C4-2B (cell line): ENCODE data around the gene DCTN1.

ENCODE experiments used
- H3K27ac ChIP-seq: fragments of 450-650 bp; 2 replicates; pipeline ENCODE4 v1.5.1; 2017
- ZFX ChIP-seq: fragments of 450-650 bp; IDR thresholded peaks from 2 replicates; pipeline ENCODE4 v1.6.1; 2017
- TF ChIP-seq, protein P1 (sequence below): fragments of 450-650 bp; conservative IDR thresholded peaks from 2 replicates; pipeline ENCODE4 v1.5.1; 2017; ENCODE audit warnings: mild to moderate bottlenecking

The DCTN1 gene

DNA sequence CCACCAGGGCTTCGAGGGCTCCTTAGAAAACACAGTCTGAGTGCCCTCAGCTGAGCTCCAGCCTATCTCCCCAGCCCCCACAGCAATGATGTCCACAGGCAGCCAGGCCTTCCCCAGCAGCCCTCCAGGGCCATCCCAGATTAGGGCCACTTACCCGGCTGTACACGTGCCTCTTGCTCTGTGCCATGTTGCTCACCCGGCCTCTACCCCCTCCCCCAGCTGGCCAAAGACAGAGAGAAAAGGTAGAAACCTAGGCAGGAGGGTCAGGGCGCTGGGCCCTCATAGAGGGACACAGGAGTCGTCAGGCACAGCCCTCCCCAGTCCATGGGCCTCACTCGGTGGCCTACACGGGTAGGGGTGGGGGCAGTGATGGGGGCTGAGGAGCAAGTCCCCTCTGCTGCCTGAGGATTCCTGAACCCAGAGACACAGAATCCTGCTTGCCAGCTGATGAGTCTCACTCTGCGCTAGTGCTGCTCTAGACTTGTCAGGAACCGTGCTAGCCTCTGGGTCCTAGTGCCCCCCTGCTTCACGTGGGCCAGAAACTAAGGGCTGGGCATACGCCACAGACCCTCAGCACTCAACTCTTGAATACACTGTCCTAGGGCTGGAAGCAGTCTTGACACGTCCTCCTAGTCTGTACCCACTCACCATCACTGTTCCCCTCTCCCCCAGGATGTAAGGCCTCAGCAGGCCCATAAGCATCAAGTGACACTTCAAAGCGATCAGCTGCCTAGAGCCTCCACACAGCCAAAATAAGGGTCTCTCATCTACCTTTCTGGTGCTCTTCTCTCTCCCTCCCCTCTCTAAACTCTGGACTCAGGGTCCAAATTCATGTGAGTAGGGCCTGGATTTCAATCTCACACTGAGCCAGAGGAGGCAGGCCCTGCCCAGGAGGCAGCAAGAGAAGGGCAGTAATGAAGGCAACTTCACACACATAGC lies at the start of gene DCTN1:
Gene DCTN1, minus strand, starts transcription at position 461 of the 939 bp plus-strand sequence. Its CDS starts 274 bp downstream, at position 187.
- no peak within 1 kb of the TSS; the same call in 1 of the 2 replicates for H3K27ac ChIP-seq
- TF ChIP-seq, protein P1, sequence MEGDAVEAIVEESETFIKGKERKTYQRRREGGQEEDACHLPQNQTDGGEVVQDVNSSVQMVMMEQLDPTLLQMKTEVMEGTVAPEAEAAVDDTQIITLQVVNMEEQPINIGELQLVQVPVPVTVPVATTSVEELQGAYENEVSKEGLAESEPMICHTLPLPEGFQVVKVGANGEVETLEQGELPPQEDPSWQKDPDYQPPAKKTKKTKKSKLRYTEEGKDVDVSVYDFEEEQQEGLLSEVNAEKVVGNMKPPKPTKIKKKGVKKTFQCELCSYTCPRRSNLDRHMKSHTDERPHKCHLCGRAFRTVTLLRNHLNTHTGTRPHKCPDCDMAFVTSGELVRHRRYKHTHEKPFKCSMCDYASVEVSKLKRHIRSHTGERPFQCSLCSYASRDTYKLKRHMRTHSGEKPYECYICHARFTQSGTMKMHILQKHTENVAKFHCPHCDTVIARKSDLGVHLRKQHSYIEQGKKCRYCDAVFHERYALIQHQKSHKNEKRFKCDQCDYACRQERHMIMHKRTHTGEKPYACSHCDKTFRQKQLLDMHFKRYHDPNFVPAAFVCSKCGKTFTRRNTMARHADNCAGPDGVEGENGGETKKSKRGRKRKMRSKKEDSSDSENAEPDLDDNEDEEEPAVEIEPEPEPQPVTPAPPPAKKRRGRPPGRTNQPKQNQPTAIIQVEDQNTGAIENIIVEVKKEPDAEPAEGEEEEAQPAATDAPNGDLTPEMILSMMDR = no peak
- no peak for TF ChIP-seq ZFX

DNA sequence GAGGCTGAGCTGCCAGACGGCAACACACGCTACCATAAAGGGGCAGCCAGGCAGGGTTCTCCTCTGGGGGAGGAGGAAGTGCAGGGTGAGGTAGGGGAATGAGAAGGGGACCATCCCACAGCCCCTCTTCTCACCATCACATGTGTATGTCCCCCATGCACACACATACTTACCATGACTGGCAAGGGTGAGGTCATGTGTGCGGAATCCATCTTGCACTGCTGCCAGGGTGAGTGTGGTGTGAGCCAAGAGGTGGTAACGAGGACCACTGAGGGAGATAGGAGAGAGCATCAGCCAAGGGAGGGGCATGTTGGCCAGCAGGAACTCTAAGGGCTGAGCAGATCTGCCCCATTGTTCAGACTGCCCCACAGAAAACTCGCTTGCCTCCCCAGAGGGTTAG lies 48.6 kb upstream of the DCTN1 start:
- TF ChIP-seq, protein P1 = no peak
- TF ChIP-seq ZFX = no peak
- H3K27ac ChIP-seq = no peak overlapping the region

DNA sequence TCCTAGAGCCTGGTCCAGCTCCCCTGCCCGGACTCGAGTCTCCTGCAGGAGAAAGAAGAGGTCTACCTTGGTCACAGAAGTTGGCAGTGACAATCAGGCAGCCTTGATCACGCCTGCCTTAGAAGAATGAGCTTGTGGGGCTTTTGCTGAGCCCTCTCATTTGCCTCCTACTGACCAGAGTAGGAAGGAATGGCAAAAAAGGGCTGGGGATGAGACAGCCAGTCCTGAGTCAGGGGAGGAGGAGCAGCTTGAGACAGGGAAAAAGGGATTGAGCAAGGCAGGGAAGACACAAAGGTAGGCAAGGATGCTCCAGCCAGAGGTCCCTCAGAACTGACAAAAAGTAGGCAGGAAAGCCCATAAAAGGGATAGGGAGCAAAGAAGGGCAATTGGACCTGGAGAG lies 47.4 kb upstream of the DCTN1 start:
- TF ChIP-seq, protein P1 = no peak
- TF ChIP-seq ZFX = no peak
- no peak overlapping the region for H3K27ac ChIP-seq

DNA sequence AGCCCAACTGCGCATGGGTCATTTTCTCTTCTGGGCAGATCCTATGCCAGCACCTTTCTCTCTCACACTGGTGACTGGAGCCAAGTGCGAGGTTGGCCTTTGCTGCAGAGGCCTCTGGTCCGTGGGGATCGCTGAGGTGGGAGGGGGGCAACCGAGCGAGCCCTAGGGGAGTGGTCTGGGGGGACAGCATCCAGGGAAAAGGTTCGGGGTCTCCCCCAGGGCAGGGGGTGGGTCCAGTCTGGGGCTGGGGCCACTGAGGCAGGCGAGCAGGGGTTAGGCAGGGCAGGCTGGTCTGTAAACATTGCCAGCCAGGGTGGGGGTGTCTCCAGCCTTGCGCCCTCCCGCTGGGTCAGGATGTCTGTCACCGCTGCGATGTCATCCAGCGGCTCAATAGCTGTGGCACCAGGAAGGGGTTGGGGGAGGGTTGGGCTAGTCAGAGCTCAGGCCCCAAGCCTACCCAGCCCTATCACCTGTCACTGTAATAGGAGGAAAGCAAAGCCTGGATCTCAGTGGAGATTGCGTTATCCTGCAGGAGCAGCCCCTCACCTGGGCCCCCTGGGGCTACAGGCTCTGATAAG lies 46.2 kb upstream of the DCTN1 start:
- TF ChIP-seq, protein P1 = no peak
- TF ChIP-seq ZFX = no peak
- no peak overlapping the region for H3K27ac ChIP-seq

DNA sequence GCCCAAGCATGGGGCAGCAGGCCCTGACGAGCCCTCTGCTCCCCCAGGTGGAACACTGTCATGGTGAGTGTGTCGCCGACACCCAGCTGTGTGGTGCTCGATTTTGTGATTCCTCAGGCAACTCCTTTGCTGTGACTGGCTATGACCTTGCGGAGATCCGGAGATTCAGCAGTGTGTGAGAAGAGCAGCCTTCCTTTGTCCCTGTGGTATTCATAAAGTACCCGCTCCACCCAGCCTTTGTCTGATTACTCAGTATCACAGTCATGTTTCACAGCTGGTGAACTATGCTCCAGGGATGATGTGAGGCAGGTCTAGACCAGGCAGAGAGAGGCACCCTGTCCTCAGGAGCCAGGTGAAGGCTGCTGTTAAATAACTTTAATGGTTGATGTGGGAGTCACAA lies 45.4 kb upstream of the DCTN1 start:
- TF ChIP-seq, protein P1 = no peak
- no peak for TF ChIP-seq ZFX
- no peak overlapping the region for H3K27ac ChIP-seq

DNA sequence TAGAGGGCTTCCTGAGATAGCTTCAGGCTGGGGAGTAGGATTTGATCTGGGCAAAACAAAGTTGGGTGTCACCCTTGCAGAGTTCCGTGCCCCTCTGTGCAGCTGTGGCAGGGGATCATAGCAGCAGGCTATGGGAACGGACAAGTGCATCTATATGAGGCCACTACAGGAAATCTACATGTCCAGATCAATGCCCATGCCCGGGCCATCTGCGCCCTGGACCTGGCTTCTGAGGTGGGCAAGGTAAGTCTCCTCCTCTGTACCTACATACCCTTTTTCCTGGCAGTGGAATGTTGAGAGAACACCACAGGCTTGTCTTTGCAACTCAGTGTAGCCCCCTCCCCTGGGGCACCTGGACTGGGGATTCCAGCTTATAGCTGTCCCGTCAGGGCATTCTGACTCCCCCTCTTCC lies 44.9 kb upstream of the DCTN1 start:
- TF ChIP-seq, protein P1 = no peak
- no peak for TF ChIP-seq ZFX

More for the DNA sequence above, 44.9 kb upstream of the DCTN1 start:
- no peak overlapping the region for H3K27ac ChIP-seq
